ENCODE results near the gene C4B.
"Not testable (repeated sequence)": the region's sequence is repeated elsewhere in the genome, so short reads cannot be mapped to it uniquely, and the experiment has no call there.

C4B gene

GRCh38 chr6:32037136-32037535, 22.5 kb downstream of the C4B start:
- DNase-seq (ENCODE audit: low read depth), result not testable (repeated sequence)

GRCh38 chr6:32037598-32038524, 23.3 kb downstream of the C4B start, which contains the start of gene CYP21A2:
TSS of gene CYP21A2 (plus strand) at chr6:32038415. CDS start at chr6:32038423, 8 bp downstream.
- DNase-seq (ENCODE audit: low read depth), result not testable (repeated sequence)

- not testable (repeated sequence) for DNase-seq (ENCODE audit: low read depth)
Measured at GRCh38 chr6:32038878-32039277, 24.3 kb downstream of the C4B start.

- not testable (repeated sequence) for DNase-seq (ENCODE audit: low read depth)
Measured at GRCh38 chr6:32039321-32040274, 25.0 kb downstream of the C4B start.

GRCh38 chr6:32040299-32041049, 25.9 kb downstream of the C4B start:
- not testable (repeated sequence) for DNase-seq (ENCODE audit: low read depth)

- not testable (repeated sequence) for DNase-seq (ENCODE audit: low read depth)
Measured at GRCh38 chr6:32041050-32041321, 26.4 kb downstream of the C4B start.

GRCh38 chr6:32041385-32041784, 26.8 kb downstream of the C4B start:
- not testable (repeated sequence) for DNase-seq (ENCODE audit: low read depth)

GRCh38 chr6:32042276-32042675, 27.7 kb downstream of the C4B start:
- not testable (repeated sequence) for DNase-seq (ENCODE audit: low read depth)

GRCh38 chr6:32043589-32044380, 29.2 kb downstream of the C4B start:
- DNase-seq (ENCODE audit: low read depth), result not testable (repeated sequence)

- DNase-seq (ENCODE audit: low read depth), result not testable (repeated sequence)
Measured at GRCh38 chr6:32044916-32045315, 30.3 kb downstream of the C4B start.

GRCh38 chr6:32045811-32046449, 31.3 kb downstream of the C4B start:
- no peak for DNase-seq (ENCODE audit: low read depth)

- DNase-seq (ENCODE audit: low read depth), result no peak
Measured at GRCh38 chr6:32046450-32047083, 32.0 kb downstream of the C4B start.

- no peak for DNase-seq (ENCODE audit: low read depth)
Measured at GRCh38 chr6:32047084-32047478, 32.5 kb downstream of the C4B start.

- DNase-seq (ENCODE audit: low read depth), result no peak
Measured at GRCh38 chr6:32047539-32047854, 32.9 kb downstream of the C4B start.

GRCh38 chr6:32047855-32048766, 33.5 kb downstream of the C4B start:
- peak; percentile 64 for DNase-seq (ENCODE audit: low read depth)

- not testable (repeated sequence) for DNase-seq (ENCODE audit: low read depth)
Measured at GRCh38 chr6:32049149-32049548, 34.6 kb downstream of the C4B start.

GRCh38 chr6:32049736-32050135, 35.1 kb downstream of the C4B start:
- not testable (repeated sequence) for DNase-seq (ENCODE audit: low read depth)

- no peak for DNase-seq (ENCODE audit: low read depth)
Measured at GRCh38 chr6:32050562-32050961, 36.0 kb downstream of the C4B start.

GRCh38 chr6:32052626-32053025, 38.0 kb downstream of the C4B start:
- not testable (repeated sequence) for DNase-seq (ENCODE audit: low read depth)

All from stimulated activated CD8-positive, alpha-beta memory T cell treated with anti-CD3 and anti-CD28 coated beads, Interleukin-15, amount 100 ng/mL, for 24 hours (primary cell).